ENCODE data around the gene KRT74. TPM values are rescaled to one million over a fixed set of nuclear protein-coding genes. Genes with fewer than 3 reads are reported as not detected.
A peak's percentile ranks its signal among the peaks of the same experiment; 100 is the strongest.

Gene KRT74
- total RNA-seq, 6 experiments from 2014 or later, result not detected

DNA sequence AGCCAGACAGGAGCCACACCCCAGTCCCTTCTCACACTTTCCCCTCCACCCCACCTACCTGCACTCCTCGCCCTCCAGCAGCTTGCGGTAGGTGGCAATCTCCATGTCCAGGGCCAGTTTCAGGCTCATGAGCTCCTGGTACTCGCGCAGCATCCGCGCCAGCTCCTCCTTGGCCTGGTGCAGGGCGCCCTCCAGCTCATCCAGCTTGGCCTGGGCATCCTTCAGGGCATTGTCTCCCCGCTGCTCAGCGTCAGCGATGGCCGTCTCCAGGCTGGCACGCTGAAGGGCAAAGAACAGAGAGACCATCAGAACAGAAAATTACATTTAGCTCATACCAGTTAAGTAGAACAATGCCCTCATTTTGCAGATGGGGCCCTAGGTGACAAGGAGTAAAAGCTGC, 5.5 kb downstream of the KRT74 start:
- DNase-seq (peak in 1 of 3 donors; percentile 27), ATAC-seq (no peak)
- Histone ChIP-seq H3K4me3 (no peak overlapping the region), H3K27ac (no peak overlapping the region), H3K27me3 (no peaks in the 10 kb centered on the region), H3K9me3 (no peaks in the 10 kb centered on the region), H3K4me1 (no peaks in the 10 kb centered on the region), H3K36me3 (no peaks in the 10 kb centered on the region)
- 88% methylated on average over 11 of the region's 12 CpGs for WGBS (ENCODE audit: insufficient coverage, low coverage, low lambda C conversion rate, missing lambda C conversion rate)
- TF ChIP-seq, protein P1, sequence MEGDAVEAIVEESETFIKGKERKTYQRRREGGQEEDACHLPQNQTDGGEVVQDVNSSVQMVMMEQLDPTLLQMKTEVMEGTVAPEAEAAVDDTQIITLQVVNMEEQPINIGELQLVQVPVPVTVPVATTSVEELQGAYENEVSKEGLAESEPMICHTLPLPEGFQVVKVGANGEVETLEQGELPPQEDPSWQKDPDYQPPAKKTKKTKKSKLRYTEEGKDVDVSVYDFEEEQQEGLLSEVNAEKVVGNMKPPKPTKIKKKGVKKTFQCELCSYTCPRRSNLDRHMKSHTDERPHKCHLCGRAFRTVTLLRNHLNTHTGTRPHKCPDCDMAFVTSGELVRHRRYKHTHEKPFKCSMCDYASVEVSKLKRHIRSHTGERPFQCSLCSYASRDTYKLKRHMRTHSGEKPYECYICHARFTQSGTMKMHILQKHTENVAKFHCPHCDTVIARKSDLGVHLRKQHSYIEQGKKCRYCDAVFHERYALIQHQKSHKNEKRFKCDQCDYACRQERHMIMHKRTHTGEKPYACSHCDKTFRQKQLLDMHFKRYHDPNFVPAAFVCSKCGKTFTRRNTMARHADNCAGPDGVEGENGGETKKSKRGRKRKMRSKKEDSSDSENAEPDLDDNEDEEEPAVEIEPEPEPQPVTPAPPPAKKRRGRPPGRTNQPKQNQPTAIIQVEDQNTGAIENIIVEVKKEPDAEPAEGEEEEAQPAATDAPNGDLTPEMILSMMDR (IDR thresholded peaks at IDR 0.05), result no peak
- no peak for TF ChIP-seq POLR2A (IDR thresholded peaks at IDR 0.05)
- intact Hi-C loops (cut with DNase I), result loop anchor here in 1 of 2 donors (10.0 kb wide), 1 partner anchor 173 kb away; no protein-coding TSS in a partner anchor

DNA sequence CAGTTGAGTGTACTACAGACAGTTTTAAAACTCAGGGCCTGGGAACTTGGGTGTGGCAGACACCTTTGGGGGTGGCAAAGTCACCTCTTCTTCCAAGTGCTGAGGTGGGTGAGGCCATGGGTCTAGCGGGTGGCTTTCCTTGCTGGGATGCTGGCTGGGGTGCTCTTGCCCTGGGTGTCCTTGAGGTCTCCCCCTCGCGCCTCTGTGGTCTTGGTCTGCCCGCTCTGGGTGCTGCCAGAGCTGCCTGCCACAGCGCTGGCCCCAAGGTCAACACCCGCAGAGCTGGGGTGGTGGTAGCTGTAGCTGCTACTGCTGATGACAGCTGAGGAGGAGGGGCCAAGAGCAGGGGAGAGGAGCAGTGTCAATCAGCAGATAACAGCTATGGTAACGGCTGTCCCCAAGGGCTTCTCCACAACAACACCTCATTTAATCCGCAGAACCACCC, 6.8 kb downstream of the KRT74 start:
- Histone ChIP-seq H3K4me3 (no peak overlapping the region), H3K4me1 (no peaks in the 10 kb centered on the region), H3K9me3 (no peaks in the 10 kb centered on the region), H3K27ac (no peak overlapping the region), H3K36me3 (no peaks in the 10 kb centered on the region), H3K27me3 (no peaks in the 10 kb centered on the region)
- intact Hi-C loops (cut with DNase I), result loop anchor here in 1 of 2 donors (10.0 kb wide), 1 partner anchor 172 kb away; no protein-coding TSS in a partner anchor
- ATAC-seq (peak in 2 of 4 donors; percentile 23 to 34), DNase-seq (no peak)
- WGBS (ENCODE audit: insufficient coverage, low coverage, low lambda C conversion rate, missing lambda C conversion rate), result no CpG with 5 or more reads among the region's 8 CpGs
- TF ChIP-seq POLR2A (IDR thresholded peaks at IDR 0.05), result no peak
- TF ChIP-seq, protein P1 (IDR thresholded peaks at IDR 0.05), result no peak

DNA sequence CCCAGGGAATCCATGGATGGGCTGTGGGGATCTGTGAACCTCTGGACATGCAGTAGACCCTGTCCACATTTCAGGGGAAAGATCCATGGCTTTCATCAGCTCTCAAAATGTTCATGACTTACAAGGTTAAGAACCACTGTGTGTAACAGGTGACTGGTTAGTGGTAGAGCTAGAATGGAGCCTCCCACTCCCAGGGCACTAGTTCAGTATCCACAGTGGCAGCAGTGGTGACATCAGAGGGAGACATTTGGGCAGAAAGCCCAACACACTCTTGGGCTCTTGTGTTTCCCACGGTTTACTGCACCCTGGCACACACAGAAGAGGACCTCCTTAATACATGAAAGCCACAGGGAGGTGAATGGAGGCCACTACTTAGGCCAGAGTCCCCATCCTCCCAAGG, 9.1 kb downstream of the KRT74 start:
- H3K27ac ChIP-seq, result no peak overlapping the region
- intact Hi-C loops (cut with DNase I), result loop anchor here in 1 of 2 donors (10.0 kb wide), 1 partner anchor 170 kb away; no protein-coding TSS in a partner anchor
- no CpG with 5 or more reads among the region's 1 CpG for WGBS (ENCODE audit: insufficient coverage, low coverage, low lambda C conversion rate, missing lambda C conversion rate)

DNA sequence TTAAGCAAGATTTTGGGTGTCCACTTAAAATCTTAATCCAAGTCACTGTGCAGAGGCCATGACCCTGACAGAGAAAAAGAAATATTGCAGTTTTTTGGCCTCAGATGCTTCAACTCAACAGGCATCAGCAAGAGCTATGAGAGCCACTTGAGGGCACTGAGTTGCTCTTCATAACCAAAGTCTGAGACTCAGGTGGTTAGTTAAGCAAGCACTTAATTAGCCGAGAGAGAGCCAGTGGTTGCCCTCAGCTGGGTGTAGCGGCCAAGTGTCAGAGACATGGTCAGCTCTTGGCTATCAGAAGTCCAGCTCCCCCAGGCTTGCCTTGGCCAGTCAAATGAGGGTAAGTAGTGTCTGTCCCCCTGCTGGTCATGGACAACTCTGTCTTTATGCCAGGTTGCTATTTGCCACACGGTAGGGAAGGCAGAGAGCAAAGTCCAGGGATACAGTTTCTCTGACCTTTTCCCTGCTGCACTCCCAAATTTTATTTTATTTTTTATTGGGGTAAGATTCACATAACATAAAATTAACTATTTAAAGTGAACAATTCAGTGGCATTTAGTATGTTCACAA, 11.7 kb downstream of the KRT74 start:
- H3K36me3 ChIP-seq, result no peaks in the 10 kb centered on the region
- no peaks in the 10 kb centered on the region for H3K9me3 ChIP-seq
- no peaks in the 10 kb centered on the region for H3K27me3 ChIP-seq
- H3K4me3 ChIP-seq, result no peak overlapping the region
- intact Hi-C loops (cut with DNase I), result loop anchor here in 1 of 2 donors (10.0 kb wide), 1 partner anchor 167 kb away; no protein-coding TSS in a partner anchor
- 43% methylated on average over 3 of the region's 3 CpGs for WGBS (ENCODE audit: insufficient coverage, low coverage, low lambda C conversion rate, missing lambda C conversion rate)
- TF ChIP-seq POLR2A (IDR thresholded peaks at IDR 0.05), result no peak
- TF ChIP-seq, protein P1 (IDR thresholded peaks at IDR 0.05), result peak; percentile 22 to 46 (median 38)
- DNase-seq (no peak), ATAC-seq (peak; percentile 54 to 86 (median 66))
- no peaks in the 10 kb centered on the region for H3K4me1 ChIP-seq
- no peak overlapping the region for H3K27ac ChIP-seq

More for the DNA sequence above, 9.1 kb downstream of the KRT74 start:
- TF ChIP-seq POLR2A (IDR thresholded peaks at IDR 0.05), result no peak
- TF ChIP-seq, protein P1 (IDR thresholded peaks at IDR 0.05), result no peak
- no peak for DNase-seq
- Histone ChIP-seq H3K9me3 (no peaks in the 10 kb centered on the region), H3K4me3 (no peak overlapping the region), H3K27me3 (no peaks in the 10 kb centered on the region), H3K4me1 (no peaks in the 10 kb centered on the region), H3K36me3 (no peaks in the 10 kb centered on the region)
- no peak for ATAC-seq
